HEK293T (cell line): Measurements from ENCODE around the gene ZFPL1.

Experiments used
- CTCF ChIA-PET: fragments of 350-600 bp; formaldehyde crosslinking; extraction: SDS; loops from one replicate; lab custom pipeline; 2021; ENCODE audit warnings: antibody characterized with exemption, inconsistent platforms; lab: Yijun Ruan, JAX
- POLR2A ChIA-PET: fragments of 350-600 bp; formaldehyde crosslinking; extraction: SDS; loops from one replicate; lab custom pipeline; 2020; ENCODE audit warnings: antibody characterized with exemption, inconsistent platforms; lab: Yijun Ruan, JAX
- DNase-seq: peaks from one replicate; pipeline ENCODE4 v3.0.0; 2012; ENCODE audit warnings: mixed read lengths; ENCODE audit errors: extremely low spot score
- ARNT ChIP-seq: fragments of 450-650 bp; IDR thresholded peaks from 2 replicates; pipeline ENCODE4 v1.6.1; 2017; ENCODE audit warnings: mild to moderate bottlenecking
- BHLHE40 ChIP-seq: fragments of 450-650 bp; IDR thresholded peaks from 2 replicates; pipeline ENCODE4 v1.6.1; 2016; ENCODE audit warnings: mild to moderate bottlenecking, moderate library complexity, borderline replicate concordance
- CTBP1 ChIP-seq: fragments of 450-650 bp; IDR thresholded peaks from 2 replicates; pipeline ENCODE4 v1.6.1; 2016; ENCODE audit warnings: borderline replicate concordance
- ELF4 ChIP-seq: fragments of 450-650 bp; IDR thresholded peaks from 2 replicates; pipeline ENCODE4 v1.6.1; 2017; ENCODE audit warnings: antibody characterized with exemption
- FOXA1 ChIP-seq: fragments of 450-650 bp; IDR thresholded peaks from 2 replicates; pipeline ENCODE4 v1.6.1; 2016; ENCODE audit warnings: mild to moderate bottlenecking
- FOXK2 ChIP-seq: fragments of 450-650 bp; IDR thresholded peaks from 2 replicates; pipeline ENCODE4 v1.6.1; 2016; ENCODE audit warnings: mild to moderate bottlenecking
- FOXM1 ChIP-seq: fragments of 450-650 bp; IDR thresholded peaks from 2 replicates; pipeline ENCODE4 v1.6.1; 2017; ENCODE audit warnings: mild to moderate bottlenecking, borderline replicate concordance
- HDGF ChIP-seq: fragments of 450-650 bp; IDR thresholded peaks from 2 replicates; pipeline ENCODE4 v1.6.1; 2017; ENCODE audit warnings: antibody characterized with exemption, borderline replicate concordance
- L3MBTL2 ChIP-seq: fragments of 450-650 bp; conservative IDR thresholded peaks from 2 replicates; pipeline ENCODE4 v1.6.1; 2016; ENCODE audit warnings: mild to moderate bottlenecking
- LEF1 ChIP-seq: fragments of 450-650 bp; IDR thresholded peaks from 2 replicates; pipeline ENCODE4 v1.6.1; 2017; ENCODE audit warnings: mild to moderate bottlenecking, borderline replicate concordance
- NFRKB ChIP-seq: fragments of 450-650 bp; IDR thresholded peaks from 2 replicates; pipeline ENCODE4 v1.6.1; 2016; ENCODE audit warnings: mild to moderate bottlenecking, moderate library complexity
- PKNOX1 ChIP-seq: fragments of 450-650 bp; IDR thresholded peaks from 2 replicates; pipeline ENCODE4 v1.6.1; 2016
- SP1 ChIP-seq: fragments of 450-650 bp; IDR thresholded peaks from 2 replicates; pipeline ENCODE4 v1.6.1; 2017
- SUZ12 ChIP-seq: fragments of 450-650 bp; IDR thresholded peaks from 2 replicates; pipeline ENCODE4 v1.6.1; 2016; ENCODE audit warnings: mild to moderate bottlenecking
- TARDBP ChIP-seq: fragments of 450-650 bp; IDR thresholded peaks from 2 replicates; pipeline ENCODE4 v1.6.1; 2016
- ZNF384 ChIP-seq: fragments of 450-650 bp; IDR thresholded peaks from 2 replicates; pipeline ENCODE4 v1.6.1; 2016

The ZFPL1 gene

GRCh38 chr11:65084598-65085375, 765 bp downstream of the ZFPL1 start:
- no peak for DNase-seq
- ChIA-PET POLR2A (interaction anchor here (1.1 to 2.9 kb wide), 4 partner anchors 9 to 44 kb away, joined by 3 to 8 read pairs (median 4); partner anchors contain the start of genes FAU, MRPL49, SAC3D1 and VPS51), CTCF (no interaction called here)
- TF ChIP-seq SP1: no peak

DNA sequence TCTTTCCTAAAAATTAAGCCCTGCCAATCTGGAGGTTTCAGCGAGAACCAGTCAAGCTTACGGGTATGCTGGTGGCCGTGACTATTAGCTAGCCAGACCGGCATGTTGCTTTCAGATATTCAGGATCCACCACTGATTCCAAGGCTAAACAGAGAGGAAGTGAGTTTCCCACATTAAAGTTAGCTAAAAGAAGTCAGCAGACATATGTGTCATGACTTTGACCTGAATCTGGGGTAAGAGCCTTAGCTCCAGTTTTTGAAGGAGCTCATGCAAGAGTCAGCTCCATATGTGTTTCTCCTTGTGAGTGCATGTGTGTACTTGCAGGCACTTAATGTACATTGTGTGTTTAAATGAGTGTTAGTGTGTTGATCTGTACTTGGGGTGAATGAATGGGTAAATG, 1.4 kb downstream of the ZFPL1 start:
- TF ChIP-seq FOXA1: no peak
- no peak for DNase-seq
- CTCF ChIA-PET: interaction anchor here (0.9 kb wide), 1 partner anchor 25 kb away, joined by 3 read pairs; no protein-coding TSS in a partner anchor
- POLR2A ChIA-PET: interaction anchor here (1.1 to 2.9 kb wide), 4 partner anchors 9 to 45 kb away, joined by 3 to 8 read pairs (median 4); partner anchors contain the start of genes FAU, MRPL49, SAC3D1 and VPS51

GRCh38 chr11:65086809-65087208, 2.8 kb downstream of the ZFPL1 start:
- DNase-seq: no peak
- POLR2A ChIA-PET: interaction anchor here (2.9 kb wide), 1 partner anchor 46 kb away, joined by 8 read pairs; the partner anchor contains the start of gene SAC3D1
- CTCF ChIA-PET: no interaction called here
- no peak for TF ChIP-seq ARNT
- no peak for TF ChIP-seq ZNF384
- no peak for TF ChIP-seq CTBP1

DNA sequence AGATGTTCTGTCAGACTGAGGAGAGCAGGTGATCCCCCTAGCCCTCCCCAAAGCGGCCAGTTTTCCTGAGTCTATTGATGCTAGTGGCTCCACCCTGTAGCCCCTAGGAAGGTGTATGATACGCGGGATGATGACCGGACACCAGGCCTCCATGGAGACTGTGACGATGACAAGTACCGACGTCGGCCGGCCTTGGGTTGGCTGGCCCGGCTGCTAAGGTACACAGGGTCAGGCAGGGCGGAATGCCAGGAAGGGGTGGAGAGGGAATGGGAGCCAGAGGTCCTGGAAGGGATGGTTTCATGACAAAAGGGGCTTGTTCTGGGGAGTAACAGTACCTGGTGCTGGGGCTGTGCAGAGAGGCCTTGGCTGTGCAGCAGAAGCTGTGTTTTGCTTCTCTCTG, 3.2 kb downstream of the ZFPL1 start:
- POLR2A ChIA-PET: interaction anchor here (2.9 kb wide), 1 partner anchor 47 kb away, joined by 8 read pairs; the partner anchor contains the start of gene SAC3D1
- CTCF ChIA-PET: no interaction called here
- DNase-seq: no peak
- no peak for TF ChIP-seq PKNOX1
- no peak for TF ChIP-seq L3MBTL2
- no peak for TF ChIP-seq CTBP1
- no peak for TF ChIP-seq FOXA1
- no peak for TF ChIP-seq SUZ12
- TF ChIP-seq LEF1: no peak
- no peak for TF ChIP-seq FOXK2
- TF ChIP-seq BHLHE40: no peak
- TF ChIP-seq ARNT: no peak
- no peak for TF ChIP-seq TARDBP
- TF ChIP-seq ELF4: no peak
- no peak for TF ChIP-seq HDGF
- no peak for TF ChIP-seq NFRKB
- TF ChIP-seq ZNF384: no peak
- no peak for TF ChIP-seq SP1
- TF ChIP-seq FOXM1: no peak

DNA sequence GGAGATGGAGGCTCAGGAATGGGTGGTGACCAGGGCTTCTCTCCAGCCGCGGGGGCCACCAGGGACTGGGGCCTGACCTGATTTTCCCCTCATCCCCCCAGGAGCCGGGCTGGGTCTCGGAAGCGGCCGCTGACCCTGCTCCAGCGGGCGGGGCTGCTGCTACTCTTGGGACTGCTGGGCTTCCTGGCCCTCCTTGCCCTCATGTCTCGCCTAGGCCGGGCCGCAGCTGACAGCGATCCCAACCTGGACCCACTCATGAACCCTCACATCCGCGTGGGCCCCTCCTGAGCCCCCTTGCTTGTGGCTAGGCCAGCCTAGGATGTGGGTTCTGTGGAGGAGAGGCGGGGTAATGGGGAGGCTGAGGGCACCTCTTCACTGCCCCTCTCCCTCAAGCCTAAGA, 3.8 kb downstream of the ZFPL1 start:
- no peak for DNase-seq
- CTCF ChIA-PET: no interaction called here
- POLR2A ChIA-PET: no interaction called here
- TF ChIP-seq NFRKB (no peak), SUZ12 (no peak), HDGF (no peak), L3MBTL2 (no peak), PKNOX1 (no peak), ARNT (no peak), FOXM1 (no peak), FOXA1 (no peak), FOXK2 (no peak), BHLHE40 (no peak), LEF1 (no peak), ZNF384 (no peak), ELF4 (no peak), TARDBP (no peak), CTBP1 (no peak), SP1 (no peak)

- no peak for TF ChIP-seq CTBP1
- TF ChIP-seq PKNOX1: no peak
- TF ChIP-seq ZNF384: no peak
- TF ChIP-seq SP1: no peak
- no peak for TF ChIP-seq ELF4
- no peak for TF ChIP-seq FOXK2
- TF ChIP-seq FOXA1: no peak
- TF ChIP-seq L3MBTL2: no peak
- TF ChIP-seq TARDBP: no peak
- no peak for TF ChIP-seq LEF1
- no peak for TF ChIP-seq SUZ12
- TF ChIP-seq ARNT: no peak
- no peak for DNase-seq
- POLR2A ChIA-PET: no interaction called here
- CTCF ChIA-PET: interaction anchor here (0.6 kb wide), 1 partner anchor 226 kb away, joined by 3 read pairs; no protein-coding TSS in a partner anchor
Observed at GRCh38 chr11:65089621-65090020, 5.6 kb downstream of the ZFPL1 start.

DNA sequence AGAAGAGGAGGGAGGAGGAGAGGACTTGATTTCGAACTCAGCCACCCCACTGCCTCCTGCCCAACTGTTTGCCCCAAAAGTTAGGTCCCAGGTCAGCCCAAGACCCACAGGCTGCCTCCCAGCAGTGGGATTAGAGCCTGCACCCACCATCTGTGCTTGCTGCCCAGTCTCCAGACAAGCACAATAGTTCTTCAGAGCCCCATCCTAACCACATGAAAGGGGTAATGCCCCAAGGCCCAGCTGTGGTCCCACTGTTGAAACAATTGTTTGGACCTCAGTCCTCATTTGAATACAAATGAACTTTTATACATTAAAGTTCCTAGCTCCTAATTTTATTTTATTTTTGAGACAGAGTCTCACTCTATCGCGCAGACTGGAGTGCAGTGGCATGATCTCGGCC, 6.6 kb downstream of the ZFPL1 start:
- TF ChIP-seq NFRKB (no peak), FOXM1 (no peak)
- CTCF ChIA-PET: no interaction called here
- DNase-seq: no peak
- POLR2A ChIA-PET: interaction anchor here (0.6 kb wide), 1 partner anchor 9 kb away, joined by 3 read pairs; no protein-coding TSS in a partner anchor
